WTC11 (cell line): ENCODE results near the gene ITPKB. TPM values are rescaled to one million over a fixed set of nuclear protein-coding genes. Genes with fewer than 3 reads are reported as not detected.

Experiments
- ATAC-seq: fragments of 200-7000 bp; cut with Tn5 transposase; 2 replicates; pipeline ENCODE4 v1.10.0; 2021; ENCODE audit warnings: mild to moderate bottlenecking, moderate library complexity
- CTCF ChIA-PET: fragments of 300-600 bp; sonication (Branson Sonifier 250); formaldehyde crosslinking; loops from one replicate; lab custom pipeline; 2021; ENCODE audit warnings: antibody characterized with exemption; lab: Charles Lee
- POLR2A ChIA-PET: fragments of 350-600 bp; sonication (Branson Sonifier 250); formaldehyde crosslinking; loops from one replicate; lab custom pipeline; 2021; ENCODE audit warnings: antibody characterized with exemption; lab: Charles Lee
- DNase-seq: peaks from one replicate; pipeline ENCODE4 v3.0.0; 2021; ENCODE audit warnings: low spot score
- H3K27ac Mint-ChIP-seq: 2 replicates; pipeline ENCODE4 v1.8.0; 2021; ENCODE audit warnings: mixed read lengths
- H3K27me3 Mint-ChIP-seq: 2 replicates; pipeline ENCODE4 v1.8.0; 2021; ENCODE audit warnings: low read depth, mild to moderate bottlenecking, moderate library complexity, mixed read lengths
- H3K36me3 Mint-ChIP-seq: 2 replicates; pipeline ENCODE4 v1.8.0; 2021; ENCODE audit warnings: mixed read lengths
- H3K4me1 Mint-ChIP-seq: 2 replicates; pipeline ENCODE4 v1.8.0; 2022; ENCODE audit warnings: mixed read lengths
- H3K4me3 Mint-ChIP-seq: 2 replicates; pipeline ENCODE4 v1.8.0; 2021; ENCODE audit warnings: mild to moderate bottlenecking, moderate library complexity, mixed read lengths
- H3K9me3 Mint-ChIP-seq: 2 replicates; pipeline ENCODE4 v1.8.0; 2021; ENCODE audit warnings: mixed read lengths
- ZNF232 ChIP-seq: sonication (generic); formaldehyde crosslinking; IDR thresholded peaks from 2 replicates; pipeline ENCODE4 v1.8.0; 2022; ENCODE audit warnings: mild to moderate bottlenecking, missing genetic modification reagents
- ZNF263 ChIP-seq: sonication (generic); formaldehyde crosslinking; IDR thresholded peaks from 2 replicates; pipeline ENCODE4 v1.8.1; 2022; ENCODE audit warnings: low read depth, mild to moderate bottlenecking, moderate library complexity, missing genetic modification reagents
- ZNF416 ChIP-seq: fragments of 250-450 bp; sonication (Bioruptor Pico); IDR thresholded peaks from 2 replicates; pipeline ENCODE4 v1.9.0; 2021; ENCODE audit warnings: mild to moderate bottlenecking, inconsistent platforms
- ZNF671 ChIP-seq: fragments of 250-450 bp; sonication (Bioruptor Pico); IDR thresholded peaks from 2 replicates; pipeline ENCODE4 v1.8.0; 2021; ENCODE audit warnings: mild to moderate bottlenecking
- total RNA-seq: library from RNA; stranded (reverse); gene quantifications from 3 replicates; pipeline ENCODE4 v1.2.3, GENCODE V29; 2021
- TF ChIP-seq, protein P1 (sequence below): sonication (generic); formaldehyde crosslinking; IDR thresholded peaks from 2 replicates; pipeline ENCODE4 v1.8.0; 2023; ENCODE audit warnings: missing genetic modification reagents, mild to moderate bottlenecking, borderline replicate concordance
- TF ChIP-seq, protein P2 (sequence below): fragments of 250-450 bp; sonication (Bioruptor Pico); IDR thresholded peaks from 2 replicates; pipeline ENCODE4 v1.9.0; 2021; ENCODE audit warnings: moderate library complexity, mild to moderate bottlenecking, inconsistent platforms, borderline replicate concordance
- TF ChIP-seq, protein P3 (sequence below): sonication (generic); formaldehyde crosslinking; IDR thresholded peaks from 2 replicates; pipeline ENCODE4 v1.8.0; 2022; ENCODE audit warnings: mild to moderate bottlenecking, missing genetic modification reagents
- TF ChIP-seq, protein P4 (sequence below): sonication (generic); formaldehyde crosslinking; IDR thresholded peaks from 2 replicates; pipeline ENCODE4 v1.8.1; 2023; ENCODE audit warnings: mild to moderate bottlenecking, missing genetic modification reagents
- TF ChIP-seq, protein P5 (sequence below): fragments of 250-450 bp; sonication (Bioruptor Pico); IDR thresholded peaks from 2 replicates; pipeline ENCODE4 v2.1.2; 2022; ENCODE audit warnings: mild to moderate bottlenecking, moderate library complexity
- TF ChIP-seq, protein P6 (sequence below): sonication (generic); formaldehyde crosslinking; IDR thresholded peaks from 2 replicates; pipeline ENCODE4 v1.8.0; 2023; ENCODE audit warnings: missing genetic modification reagents

ITPKB gene
- total RNA-seq, 1 experiment from 2014 or later = 15.6 TPM

DNA sequence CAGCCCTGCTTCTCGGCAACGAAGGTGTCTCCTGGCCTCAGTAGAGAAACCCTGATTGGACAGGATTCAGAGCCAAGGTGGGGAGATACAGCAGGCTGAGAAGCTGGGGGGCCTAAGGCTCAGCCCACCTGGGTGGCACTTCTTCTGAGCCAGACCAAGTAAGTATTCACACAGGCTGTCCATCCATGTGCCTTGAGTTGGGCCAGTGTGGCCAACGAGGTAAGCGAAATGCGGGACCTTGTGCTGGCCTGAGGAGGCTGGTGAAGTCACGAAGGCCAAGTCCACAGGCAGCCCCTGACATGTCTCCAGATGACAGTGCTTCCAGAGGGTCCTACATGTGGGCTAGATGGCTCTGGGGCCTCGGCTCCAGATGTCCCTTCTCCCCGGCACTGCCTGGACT lies 91.4 kb downstream of the ITPKB start (continued):
- TF ChIP-seq, protein P1, sequence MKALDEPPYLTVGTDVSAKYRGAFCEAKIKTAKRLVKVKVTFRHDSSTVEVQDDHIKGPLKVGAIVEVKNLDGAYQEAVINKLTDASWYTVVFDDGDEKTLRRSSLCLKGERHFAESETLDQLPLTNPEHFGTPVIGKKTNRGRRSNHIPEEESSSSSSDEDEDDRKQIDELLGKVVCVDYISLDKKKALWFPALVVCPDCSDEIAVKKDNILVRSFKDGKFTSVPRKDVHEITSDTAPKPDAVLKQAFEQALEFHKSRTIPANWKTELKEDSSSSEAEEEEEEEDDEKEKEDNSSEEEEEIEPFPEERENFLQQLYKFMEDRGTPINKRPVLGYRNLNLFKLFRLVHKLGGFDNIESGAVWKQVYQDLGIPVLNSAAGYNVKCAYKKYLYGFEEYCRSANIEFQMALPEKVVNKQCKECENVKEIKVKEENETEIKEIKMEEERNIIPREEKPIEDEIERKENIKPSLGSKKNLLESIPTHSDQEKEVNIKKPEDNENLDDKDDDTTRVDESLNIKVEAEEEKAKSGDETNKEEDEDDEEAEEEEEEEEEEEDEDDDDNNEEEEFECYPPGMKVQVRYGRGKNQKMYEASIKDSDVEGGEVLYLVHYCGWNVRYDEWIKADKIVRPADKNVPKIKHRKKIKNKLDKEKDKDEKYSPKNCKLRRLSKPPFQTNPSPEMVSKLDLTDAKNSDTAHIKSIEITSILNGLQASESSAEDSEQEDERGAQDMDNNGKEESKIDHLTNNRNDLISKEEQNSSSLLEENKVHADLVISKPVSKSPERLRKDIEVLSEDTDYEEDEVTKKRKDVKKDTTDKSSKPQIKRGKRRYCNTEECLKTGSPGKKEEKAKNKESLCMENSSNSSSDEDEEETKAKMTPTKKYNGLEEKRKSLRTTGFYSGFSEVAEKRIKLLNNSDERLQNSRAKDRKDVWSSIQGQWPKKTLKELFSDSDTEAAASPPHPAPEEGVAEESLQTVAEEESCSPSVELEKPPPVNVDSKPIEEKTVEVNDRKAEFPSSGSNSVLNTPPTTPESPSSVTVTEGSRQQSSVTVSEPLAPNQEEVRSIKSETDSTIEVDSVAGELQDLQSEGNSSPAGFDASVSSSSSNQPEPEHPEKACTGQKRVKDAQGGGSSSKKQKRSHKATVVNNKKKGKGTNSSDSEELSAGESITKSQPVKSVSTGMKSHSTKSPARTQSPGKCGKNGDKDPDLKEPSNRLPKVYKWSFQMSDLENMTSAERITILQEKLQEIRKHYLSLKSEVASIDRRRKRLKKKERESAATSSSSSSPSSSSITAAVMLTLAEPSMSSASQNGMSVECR (CRISPR knock-in tag) = no peak
- TF ChIP-seq, protein P2, sequence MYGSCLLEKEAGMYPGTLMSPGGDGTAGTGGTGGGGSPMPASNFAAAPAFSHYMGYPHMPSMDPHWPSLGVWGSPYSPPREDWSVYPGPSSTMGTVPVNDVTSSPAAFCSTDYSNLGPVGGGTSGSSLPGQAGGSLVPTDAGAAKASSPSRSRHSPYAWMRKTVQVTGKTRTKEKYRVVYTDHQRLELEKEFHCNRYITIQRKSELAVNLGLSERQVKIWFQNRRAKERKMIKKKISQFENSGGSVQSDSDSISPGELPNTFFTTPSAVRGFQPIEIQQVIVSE (CRISPR knock-in tag) = no peak

DNA sequence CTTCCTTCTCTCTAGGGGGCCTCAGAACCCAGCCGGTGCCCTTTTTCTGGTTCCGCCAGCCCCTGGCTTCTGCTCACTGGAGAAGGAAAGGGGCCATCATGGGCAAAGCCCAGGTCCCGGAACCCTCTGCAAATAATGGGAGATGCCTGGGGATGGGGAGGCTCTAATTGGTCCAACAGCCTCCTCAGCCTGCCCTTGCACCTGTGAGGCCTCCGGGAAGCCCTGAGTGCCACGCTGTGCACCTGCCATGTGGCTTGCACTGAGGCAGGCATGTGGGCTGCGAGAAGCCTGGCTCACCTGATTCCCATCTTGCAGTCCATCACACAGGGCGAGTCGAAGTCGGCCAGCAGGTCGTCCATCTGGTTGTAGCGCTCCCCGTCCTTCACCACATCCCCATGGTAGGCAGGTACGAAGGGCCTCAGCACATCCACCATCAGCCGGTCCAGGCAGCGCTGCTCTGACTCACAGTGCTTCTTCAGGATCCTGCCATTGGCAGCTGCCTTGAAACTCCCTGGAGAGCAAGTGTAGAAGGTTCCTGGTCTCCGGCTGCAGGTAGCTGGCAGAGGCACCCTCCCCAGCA lies 92.1 kb downstream of the ITPKB start:
- Mint-ChIP-seq H3K27ac (no peak overlapping the region), H3K36me3 (peaks cover 2% of the 10 kb centered on the region), H3K9me3 (no peaks in the 10 kb centered on the region), H3K4me3 (no peak overlapping the region), H3K27me3 (no peaks in the 10 kb centered on the region), H3K4me1 (peaks cover 21% of the 10 kb centered on the region)
- no peak for ATAC-seq
- CTCF ChIA-PET = interaction anchor here (1.0 kb wide), 1 partner anchor 9 kb away, joined by 5 read pairs; no protein-coding TSS in a partner anchor
- TF ChIP-seq ZNF416 = no peak
- TF ChIP-seq, protein P3, sequence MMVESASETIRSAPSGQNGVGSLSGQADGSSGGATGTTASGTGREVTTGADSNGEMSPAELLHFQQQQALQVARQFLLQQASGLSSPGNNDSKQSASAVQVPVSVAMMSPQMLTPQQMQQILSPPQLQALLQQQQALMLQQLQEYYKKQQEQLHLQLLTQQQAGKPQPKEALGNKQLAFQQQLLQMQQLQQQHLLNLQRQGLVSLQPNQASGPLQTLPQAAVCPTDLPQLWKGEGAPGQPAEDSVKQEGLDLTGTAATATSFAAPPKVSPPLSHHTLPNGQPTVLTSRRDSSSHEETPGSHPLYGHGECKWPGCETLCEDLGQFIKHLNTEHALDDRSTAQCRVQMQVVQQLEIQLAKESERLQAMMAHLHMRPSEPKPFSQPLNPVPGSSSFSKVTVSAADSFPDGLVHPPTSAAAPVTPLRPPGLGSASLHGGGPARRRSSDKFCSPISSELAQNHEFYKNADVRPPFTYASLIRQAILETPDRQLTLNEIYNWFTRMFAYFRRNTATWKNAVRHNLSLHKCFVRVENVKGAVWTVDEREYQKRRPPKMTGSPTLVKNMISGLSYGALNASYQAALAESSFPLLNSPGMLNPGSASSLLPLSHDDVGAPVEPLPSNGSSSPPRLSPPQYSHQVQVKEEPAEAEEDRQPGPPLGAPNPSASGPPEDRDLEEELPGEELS (CRISPR knock-in tag) = no peak
- TF ChIP-seq ZNF232 (CRISPR knock-in tag) = no peak
- TF ChIP-seq ZNF263 (CRISPR knock-in tag) = no peak
- TF ChIP-seq, protein P4, sequence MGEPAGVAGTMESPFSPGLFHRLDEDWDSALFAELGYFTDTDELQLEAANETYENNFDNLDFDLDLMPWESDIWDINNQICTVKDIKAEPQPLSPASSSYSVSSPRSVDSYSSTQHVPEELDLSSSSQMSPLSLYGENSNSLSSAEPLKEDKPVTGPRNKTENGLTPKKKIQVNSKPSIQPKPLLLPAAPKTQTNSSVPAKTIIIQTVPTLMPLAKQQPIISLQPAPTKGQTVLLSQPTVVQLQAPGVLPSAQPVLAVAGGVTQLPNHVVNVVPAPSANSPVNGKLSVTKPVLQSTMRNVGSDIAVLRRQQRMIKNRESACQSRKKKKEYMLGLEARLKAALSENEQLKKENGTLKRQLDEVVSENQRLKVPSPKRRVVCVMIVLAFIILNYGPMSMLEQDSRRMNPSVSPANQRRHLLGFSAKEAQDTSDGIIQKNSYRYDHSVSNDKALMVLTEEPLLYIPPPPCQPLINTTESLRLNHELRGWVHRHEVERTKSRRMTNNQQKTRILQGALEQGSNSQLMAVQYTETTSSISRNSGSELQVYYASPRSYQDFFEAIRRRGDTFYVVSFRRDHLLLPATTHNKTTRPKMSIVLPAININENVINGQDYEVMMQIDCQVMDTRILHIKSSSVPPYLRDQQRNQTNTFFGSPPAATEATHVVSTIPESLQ (CRISPR knock-in tag) = no peak
- no peak for TF ChIP-seq ZNF671 (CRISPR knock-in tag)
- TF ChIP-seq, protein P5, sequence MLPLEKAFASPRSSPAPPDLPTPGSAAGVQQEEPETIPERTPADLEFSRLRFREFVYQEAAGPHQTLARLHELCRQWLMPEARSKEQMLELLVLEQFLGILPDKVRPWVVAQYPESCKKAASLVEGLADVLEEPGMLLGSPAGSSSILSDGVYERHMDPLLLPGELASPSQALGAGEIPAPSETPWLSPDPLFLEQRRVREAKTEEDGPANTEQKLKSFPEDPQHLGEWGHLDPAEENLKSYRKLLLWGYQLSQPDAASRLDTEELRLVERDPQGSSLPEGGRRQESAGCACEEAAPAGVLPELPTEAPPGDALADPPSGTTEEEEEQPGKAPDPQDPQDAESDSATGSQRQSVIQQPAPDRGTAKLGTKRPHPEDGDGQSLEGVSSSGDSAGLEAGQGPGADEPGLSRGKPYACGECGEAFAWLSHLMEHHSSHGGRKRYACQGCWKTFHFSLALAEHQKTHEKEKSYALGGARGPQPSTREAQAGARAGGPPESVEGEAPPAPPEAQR (CRISPR knock-in tag) = no peak
- TF ChIP-seq, protein P6, sequence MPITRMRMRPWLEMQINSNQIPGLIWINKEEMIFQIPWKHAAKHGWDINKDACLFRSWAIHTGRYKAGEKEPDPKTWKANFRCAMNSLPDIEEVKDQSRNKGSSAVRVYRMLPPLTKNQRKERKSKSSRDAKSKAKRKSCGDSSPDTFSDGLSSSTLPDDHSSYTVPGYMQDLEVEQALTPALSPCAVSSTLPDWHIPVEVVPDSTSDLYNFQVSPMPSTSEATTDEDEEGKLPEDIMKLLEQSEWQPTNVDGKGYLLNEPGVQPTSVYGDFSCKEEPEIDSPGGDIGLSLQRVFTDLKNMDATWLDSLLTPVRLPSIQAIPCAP (CRISPR knock-in tag) = no peak
- no peak for DNase-seq
- POLR2A ChIA-PET = no interaction called here
